Activated T-cell treated with anti-CD3 and anti-CD28 coated beads, Interleukin-2, amount 50 U/mL, for 1 hour (primary cell): ENCODE measurements around the gene CISD3.

Source experiments
- DNase-seq: peaks from one replicate; pipeline ENCODE4 v3.0.0-alpha.2; 2020

Gene CISD3, protein sequence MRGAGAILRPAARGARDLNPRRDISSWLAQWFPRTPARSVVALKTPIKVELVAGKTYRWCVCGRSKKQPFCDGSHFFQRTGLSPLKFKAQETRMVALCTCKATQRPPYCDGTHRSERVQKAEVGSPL

DNA sequence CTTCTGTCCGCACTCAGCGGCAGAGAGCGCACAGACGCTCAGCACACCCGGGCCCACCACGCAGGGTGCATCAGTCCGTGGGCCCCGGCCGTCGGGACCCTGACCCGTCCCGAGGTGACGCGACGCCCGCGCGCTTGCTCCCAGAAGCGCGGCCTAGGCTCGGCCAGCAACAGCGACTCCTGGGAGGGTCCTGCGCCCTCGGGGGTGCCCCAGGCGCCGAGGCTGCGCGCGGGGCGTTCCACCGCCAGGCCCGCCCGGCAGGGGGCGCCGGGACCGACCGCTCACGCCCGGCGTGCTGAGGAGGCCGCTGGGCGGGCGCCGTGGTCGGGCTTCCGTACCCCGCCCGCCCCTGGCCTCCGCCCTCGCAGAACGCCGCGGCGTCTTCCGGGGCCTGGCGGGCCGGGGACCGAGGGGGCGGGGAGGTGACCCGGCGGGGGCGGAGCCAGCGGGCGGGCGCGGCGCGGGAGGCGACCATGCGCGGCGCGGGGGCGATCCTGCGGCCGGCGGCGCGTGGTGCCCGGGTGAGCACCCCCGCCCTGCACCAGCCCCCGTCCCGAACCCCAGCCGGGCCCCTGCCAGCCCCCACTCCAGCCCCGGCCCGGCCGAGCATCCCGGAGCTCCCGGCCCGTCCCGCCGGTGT lies at the start of gene CISD3:
Gene CISD3, plus strand, starts transcription at position 456 of the 640 bp plus-strand sequence. Its CDS starts 18 bp downstream, at position 474.
- DNase-seq: peak; percentile 87

DNA sequence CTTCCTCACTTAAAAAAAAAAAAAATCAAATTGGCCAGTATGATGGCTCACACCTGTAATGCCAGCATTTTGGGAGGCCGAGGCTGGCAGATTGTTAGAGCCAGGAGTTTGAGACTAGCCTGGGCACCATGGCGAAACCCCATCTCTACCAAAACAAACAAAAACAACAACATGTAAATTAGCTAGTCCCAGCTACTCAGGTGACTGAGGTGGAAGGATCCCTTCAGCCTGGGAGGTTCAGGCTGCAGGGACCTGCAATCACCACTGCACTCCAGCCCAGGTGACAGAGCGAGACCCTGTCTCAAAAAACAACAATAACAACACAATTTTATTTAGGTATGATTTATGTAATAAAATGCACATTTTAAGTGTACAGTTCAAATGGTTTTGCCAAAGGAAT lies 49.0 kb upstream of the CISD3 start:
- no peak for DNase-seq

DNA sequence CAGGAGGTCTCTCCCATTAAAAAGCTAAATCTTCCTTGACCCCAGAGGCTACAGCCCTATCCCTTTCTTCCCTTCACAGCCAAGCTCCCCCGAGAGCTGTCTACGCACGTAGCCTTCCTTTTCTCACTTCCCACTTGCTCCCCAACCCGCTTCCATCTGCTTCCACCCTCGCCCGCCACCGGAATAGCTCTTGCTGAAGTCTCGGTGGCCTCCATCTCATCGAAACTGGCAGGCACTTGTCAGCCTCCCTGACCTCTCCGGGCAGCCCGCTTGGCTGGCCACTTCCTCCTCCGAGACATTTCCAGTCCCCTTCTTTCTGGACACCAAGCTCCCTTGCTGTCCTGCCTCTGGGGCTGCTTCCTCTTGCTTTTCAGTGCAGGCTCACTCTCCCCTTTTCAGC lies 44.6 kb upstream of the CISD3 start:
- no peak for DNase-seq

DNA sequence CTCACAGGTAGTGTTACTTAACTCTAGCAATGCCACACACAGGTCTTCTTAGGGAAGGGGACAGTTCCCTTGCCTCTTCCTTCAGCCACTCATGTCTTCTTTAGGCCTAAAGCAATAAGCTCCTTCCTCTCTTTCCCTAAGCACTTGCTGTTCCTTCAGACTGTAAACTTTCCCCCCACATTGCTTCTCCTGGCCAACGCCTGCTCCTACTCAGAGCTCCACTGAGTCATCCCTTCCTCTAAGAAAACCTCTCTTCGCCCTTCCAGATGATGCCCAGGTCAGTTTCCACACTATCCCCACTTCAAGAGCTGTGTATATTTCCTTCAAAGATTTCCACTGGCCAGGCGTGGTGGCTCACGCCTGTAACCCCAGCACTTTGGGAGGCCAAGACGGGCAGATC lies 42.9 kb upstream of the CISD3 start:
- no peak for DNase-seq

DNA sequence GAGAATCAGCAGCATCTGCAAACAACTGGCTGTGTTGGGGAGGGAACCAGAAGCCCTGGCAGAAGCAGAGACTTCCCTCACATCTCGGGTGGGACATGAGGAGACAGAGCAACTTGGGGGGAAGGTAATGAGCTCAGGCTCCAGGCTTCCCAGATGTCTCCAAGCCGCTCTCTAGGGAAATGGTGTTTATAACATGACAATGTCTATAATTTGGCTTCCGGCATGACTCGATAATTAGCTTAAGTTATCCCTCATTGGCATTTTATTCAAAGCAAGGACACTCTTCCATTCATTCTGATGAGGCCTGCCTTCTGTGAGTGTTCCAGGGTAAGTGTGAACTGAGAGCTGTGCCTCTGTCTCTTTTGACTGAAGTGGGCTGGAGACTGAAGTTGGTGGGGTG lies 39.8 kb upstream of the CISD3 start:
- DNase-seq: no peak

DNA sequence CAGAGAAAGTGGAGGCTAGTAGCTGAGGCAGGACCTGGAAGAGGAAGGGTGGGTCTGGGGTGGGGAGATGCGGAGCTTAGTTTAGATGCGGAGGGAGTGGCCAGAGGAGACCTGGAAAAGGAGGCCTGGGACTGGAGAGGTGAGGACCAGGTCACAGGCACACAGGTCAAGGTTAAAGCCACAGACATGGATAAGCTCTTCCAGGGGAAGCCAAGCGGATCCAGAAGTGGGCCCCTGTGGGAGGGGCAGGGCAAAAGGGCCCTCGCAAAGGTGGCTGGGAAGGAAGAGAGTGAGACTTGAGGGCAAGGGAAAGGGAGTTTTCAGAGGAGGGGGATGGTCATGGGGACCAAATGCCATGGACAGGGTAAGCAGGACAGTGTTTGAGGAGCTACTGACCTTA lies 39.0 kb upstream of the CISD3 start:
- no peak for DNase-seq

DNA sequence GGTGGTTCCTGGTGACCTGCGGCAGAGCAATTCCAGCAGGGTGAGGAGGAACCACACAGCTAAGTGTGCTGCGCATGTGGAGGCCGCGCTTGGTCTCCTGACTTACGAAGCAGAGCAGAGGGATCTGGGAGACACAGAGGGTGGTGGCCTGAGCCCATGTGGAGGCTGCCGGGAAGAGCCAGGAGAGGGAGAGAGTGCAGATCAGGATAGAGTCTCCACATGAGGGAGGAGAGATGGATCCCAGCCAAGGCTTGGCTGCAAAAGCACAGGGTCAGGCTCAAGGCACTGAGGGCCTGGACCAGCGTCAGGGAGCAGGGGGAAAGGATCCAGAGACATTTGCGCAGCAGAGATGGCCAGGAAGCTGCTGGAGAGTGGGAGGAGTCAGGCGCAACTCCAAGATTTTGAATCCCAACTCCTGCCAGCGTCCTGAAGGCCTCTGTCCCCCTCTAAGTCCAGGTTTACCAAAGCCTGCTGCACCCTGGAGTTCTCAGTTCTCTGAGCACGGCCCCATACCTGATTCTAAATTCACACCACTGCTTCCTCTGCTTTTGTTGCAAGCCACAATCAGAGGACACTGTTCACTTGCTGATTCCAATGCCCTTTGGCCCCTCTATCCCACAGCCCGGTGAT lies 36.3 kb upstream of the CISD3 start:
- DNase-seq: no peak

DNA sequence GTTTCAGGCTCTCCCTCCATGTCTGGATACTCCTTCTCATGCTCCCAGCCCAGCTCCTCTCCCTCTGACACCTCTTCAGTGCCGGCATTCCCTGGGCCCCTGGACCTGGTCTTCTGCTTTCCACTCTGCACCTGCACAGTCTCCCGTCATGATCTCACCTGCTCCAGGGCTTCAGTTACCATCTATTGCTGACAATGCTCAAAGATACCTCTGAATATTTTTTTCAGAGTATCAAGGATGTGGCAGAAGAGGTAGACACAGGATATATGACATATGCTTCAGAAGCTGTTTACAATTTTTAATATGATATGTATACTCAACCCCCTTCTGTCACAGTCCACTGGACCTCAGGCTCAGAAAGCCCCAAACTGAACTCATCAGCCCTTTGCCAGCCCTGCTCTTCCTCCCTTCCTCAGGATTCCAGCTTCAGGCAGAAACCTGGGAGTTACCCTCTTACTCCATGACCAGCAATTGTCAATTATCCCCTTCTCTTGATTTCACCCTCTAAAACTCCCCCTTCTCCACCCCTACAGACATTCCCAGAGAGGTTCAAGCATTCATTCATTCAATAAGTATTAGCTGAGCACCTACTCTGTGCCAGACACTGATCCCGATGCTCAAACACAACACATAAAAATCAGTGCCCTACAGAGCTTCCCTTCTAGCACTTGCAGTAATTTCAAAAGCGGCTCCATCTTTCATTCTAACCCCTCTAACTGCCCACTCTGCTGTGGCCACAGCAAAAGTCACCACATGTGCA lies 32.9 kb upstream of the CISD3 start:
- DNase-seq: no peak

DNA sequence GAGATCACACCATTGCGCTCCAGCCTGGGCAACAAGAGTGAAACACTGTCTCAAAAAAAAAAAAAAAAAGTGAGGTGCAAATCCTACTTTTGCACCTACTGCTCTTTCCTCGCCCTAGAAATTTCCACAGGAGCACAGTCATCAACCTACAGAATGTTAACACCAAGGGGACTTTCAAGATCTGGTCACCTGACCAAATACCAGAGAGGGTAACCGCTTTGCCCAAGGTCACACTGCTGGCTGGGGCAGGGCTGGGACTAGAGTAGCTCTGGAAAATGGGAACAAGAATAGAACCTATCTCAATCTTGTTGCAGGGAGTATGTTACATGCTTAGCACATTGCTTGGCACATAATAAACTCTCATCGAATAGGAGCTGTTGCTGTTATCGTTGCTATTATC lies 31.4 kb upstream of the CISD3 start:
- no peak for DNase-seq

DNA sequence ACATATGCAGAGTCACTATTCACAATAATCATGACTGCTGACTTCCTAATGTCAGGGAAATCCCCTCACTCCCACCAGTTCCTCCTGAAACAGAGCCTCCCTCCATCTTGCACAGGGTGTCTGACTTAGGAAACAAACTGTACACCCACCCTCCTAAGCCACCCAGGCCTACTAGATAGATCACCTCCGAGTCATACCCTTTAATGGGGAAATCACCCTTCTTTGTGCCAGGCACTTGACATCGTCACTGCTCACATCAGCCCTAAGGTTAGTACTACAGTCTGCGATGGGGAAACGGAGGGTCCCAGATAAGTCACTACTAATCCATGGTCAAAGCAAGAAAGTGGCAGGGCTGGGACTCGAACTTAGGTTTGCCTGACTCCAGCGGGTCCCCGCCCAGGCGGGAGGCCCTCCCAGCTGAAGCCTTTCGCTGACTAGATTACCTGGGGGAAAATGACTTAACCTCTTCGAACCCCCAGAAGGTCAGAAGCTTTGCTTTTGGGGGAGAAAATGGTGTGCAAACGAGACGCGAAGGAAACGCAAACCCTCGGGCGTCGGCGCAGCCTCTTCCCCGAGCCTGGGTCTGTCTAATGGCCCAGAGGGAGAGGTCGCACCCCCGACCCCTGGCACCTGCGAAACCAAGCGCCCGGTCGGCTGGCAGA lies 28.5 kb upstream of the CISD3 start:
- peak; percentile 78 for DNase-seq

DNA sequence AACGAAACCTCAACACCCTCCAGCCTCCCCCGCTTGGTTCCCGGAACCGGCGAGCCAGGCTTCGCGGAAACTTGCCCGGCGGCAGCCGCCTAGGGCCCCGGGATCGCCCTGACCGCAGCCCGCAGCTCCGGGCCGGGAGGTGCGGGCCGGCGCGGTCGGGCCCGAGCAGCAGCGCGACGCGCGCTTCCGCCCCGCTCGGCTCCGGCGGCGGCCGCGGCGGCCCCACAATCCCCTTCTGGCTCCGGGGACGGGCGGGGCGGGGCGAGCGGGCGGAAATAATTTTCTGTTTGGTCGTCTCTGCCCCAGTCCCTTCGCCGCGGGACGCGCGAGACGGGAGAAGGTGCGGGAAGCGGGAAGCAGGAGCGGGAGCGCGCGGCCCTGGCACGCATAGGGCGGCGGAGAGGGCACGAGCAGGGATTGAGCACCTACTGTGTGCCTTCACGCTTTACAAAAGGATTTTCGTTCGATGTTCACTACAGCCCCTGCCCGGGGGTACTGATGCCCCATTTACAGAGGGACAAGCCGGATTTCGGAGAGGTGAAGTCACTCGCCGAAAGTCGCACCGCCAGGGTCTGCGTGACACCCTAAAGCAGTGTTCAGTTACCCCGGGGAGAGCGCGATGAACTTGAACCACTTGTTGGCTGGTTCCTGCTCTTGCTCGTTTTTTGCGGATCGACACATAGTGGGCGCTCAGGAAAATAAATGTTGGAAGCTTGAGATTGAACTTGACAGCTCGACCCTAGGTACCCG lies 27.8 kb upstream of the CISD3 start:
- DNase-seq: peak; percentile 82

DNA sequence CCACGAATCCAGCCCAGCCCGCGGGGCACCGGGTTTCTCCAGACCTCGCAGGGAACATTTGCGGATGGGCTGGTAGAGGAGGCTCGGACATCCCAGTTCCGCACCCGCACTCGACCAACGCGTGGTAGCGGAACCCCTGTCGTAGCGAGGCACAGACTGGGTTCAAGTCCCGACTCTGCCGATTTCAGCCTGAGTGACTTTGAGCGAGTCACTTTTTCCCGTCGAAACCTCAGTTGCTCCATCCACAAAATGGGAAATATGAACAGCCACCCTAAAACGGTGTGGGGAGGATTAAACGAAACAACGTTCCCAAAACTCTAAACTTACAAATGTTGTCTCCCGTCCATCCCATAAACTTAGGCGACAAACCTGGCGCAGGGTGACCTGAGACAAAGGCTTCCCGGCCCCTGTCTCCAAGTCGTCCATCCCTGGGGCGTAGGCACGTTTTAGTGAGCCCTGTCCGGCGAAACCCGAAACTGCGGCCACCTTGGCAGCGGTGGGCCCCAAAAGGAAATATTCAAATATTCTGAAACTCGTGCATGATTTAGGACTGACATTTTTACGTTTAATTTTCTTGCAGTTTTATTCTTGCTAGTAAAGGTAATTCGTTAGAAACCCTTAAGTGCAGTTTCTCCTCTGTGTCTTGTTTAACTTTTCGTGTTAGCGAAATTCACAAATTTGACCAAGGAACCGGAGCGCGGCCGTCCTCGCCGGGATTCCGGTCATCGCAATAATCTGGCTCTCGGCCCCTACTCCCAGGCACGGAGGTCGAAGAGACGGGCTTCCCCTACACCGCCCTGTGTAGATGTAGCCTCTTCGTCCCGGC lies 27.0 kb upstream of the CISD3 start:
- peak; percentile 30 for DNase-seq

DNA sequence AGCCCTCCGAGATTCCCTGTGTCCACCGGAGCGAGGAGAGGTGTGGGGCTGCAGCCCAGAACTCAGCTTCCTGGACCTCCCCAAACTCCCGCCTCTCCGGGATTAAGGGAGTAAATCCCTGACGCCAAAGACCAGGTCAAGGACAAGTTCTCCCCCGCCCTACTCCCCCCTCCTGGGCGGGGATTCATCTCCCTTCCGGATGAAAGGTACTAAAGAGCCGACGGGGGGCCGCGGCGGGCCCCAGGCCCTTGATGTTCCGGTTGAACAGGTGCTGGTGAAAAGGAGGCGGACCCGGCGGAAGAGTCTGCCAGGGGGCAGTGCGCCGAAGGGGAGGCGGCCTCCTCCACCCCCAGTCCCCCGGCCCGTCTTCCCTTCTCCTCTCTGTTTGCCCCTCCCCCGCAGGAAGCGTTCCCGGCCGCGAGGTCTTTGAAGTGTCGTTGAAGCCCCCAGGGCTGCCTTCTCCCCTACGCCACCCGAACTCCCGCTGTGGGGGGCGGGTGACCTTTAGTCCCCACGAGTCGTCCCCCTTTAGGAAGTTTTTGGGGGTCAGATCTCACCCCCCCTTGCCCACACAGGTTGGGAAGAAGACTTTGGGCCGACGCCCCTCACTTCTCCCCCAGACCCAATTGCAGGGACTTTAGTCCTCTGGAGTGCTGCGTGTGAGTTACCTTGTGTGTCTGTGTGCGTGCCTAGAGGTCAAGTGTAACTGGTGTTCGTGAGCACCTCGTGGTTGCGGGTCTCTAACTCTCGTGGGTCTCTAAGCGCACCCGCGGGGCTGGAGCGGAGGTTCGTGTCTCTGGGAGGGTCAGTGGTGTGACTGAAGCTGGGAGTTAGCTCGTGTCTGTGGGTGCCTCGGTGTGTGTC lies 26.2 kb upstream of the CISD3 start:
- peak; percentile 67 for DNase-seq

DNA sequence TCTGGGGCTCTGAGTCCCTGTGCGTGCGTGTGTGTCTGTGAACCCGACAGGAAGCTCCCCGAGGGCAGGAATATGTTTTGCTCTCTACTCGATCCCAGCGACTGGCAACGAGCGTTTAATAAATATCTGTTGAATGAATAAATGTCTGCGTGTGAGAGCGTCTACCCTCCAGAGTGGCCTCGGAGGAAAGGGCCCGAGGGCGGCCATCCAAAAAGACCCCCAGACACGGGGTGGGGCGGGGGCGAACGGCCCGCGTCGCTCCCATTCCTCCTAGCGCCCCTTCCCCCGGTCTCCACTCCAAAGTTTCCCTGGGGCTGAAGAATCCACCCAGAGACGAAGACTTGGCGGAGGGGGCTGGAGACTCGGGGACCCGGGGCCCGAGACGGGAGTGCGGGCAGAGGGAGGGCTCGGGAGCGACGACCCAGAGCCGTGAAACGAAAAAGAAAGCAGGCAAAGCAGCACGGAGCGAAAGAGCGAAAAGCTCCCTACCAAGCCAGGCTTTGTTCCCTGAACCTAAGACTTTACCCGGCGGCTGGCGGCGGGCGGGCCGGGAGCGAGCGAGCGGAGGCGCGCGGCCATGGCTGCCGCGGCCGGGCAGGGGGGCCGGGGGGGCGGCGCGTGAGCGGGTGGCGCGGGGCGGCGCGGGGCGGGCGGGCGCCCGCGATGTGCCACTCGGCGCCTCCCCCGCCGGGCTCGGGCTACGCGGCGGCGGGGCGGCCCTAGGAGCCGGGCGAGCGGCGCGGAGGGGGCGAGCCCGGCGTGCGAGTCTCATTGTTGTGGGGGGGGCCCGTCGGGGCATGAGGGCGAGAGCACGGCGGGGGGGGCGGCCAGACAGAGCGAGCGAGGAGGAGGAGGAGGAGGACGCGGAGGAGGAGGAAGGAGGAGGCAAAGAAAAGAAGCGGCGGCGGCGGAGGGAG lies 25.3 kb upstream of the CISD3 start, which contains the start of gene MLLT6:
Gene MLLT6, plus strand, starts transcription at position 668 of the 917 bp plus-strand sequence. CDS start 360 bp downstream, outside the sequence.
- DNase-seq: peak; percentile 84

DNA sequence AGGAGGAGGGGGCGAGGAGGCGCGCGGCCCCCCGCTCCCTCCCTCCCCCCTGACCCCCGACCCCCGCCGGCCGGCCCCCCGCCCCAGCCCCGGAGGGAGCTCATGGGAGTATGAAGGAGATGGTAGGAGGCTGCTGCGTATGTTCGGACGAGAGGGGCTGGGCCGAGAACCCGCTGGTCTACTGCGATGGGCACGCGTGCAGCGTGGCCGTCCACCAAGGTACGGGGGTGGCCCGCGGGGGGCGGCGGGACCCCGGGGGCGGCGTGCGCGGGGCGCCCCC lies 24.7 kb upstream of the CISD3 start:
- no peak for DNase-seq

DNA sequence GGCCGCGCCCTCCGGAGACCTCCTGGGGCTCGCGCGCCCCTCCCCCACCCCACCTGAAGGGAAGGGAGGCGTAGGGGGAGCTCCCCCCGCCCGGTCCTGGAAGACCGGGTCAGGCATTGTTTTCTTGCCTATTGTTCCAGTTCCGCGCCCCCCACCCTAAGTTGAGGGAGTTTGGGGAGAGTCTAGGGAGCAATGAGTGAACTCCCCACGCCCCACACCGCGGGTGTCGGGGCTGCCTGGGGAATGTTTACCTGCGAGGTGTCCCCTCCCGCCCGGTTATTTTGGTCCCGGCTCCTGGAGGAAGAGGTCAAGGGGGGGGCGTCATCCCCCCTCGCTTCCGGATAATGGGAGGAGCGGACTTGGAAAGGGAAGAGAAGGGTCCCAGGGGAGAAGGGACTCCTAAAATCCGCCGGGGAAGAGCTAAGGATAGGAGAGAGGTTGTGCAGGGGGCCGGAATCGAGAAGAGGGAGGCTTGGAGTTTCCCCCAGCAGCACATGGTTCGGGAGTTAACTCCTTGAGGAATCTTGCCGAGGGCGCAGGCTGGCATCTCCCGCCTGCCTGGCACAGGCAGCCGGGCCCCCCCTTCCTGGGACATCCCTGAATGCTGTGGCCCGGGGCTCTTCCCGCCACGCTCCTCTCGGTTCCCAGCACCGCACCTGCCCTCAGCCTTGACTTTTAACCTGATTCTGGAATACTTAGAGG lies 24.2 kb upstream of the CISD3 start:
- DNase-seq: no peak

DNA sequence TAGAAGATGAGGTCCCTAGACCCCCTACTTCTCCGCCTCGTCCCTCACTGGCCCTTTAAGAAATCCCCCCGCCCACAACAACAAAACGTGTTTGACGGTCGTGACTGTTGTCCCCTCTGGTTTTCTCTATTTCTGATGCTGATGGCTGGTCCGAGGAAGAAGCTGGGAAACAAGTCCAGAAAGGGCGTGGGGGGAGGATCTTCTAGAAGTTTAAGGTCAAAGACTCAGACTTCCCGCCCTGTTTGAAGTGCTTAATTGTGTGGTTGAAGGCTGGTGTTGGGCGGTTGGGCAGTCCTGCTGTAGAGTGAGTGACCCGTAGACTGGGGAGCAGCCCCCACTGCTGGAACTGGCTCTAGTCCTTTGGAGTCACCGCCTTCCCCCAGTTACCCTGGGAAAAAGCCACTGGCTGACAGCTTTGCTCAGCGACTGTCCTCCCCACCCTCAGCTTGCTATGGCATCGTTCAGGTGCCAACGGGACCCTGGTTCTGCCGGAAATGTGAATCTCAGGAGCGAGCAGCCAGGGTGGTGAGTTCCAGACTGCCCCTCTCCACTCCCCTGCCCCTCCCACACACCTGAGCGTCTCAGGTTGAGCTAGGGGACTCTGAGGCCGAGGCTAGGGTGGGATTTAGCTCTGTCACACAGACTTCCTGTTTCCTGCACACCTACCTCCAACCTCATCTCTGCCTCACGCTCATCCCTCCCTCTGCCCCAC lies 23.5 kb upstream of the CISD3 start:
- DNase-seq: peak; percentile 43

DNA sequence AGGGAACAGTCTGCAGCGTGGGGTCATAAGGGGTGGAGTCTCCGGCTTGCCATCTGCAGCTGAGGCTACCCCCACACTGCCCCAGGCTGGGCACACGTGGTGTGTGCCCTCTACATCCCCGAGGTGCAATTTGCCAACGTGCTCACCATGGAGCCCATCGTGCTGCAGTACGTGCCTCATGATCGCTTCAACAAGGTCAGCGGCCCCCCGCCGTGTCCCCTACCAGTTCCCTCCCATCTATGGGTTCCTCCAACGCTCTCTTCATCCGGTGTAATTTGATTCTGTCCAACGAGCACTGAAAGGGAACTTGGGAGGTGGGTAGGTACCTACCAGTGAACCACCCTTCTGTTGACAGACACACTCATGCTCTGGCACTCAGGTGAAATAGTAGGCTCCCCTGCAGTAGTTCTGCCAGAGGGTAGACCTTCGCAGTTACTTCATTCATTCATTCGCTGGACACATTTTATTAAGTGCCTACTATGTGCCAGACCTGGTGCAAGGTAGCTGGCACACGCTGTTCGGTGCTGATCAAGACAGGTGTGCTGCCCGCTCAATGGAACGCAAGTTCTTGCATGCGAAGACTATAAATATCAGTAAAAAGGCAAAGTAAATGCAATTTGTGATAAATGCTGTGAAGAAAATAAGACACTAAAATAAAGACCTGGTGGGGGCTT lies 22.3 kb upstream of the CISD3 start:
- no peak for DNase-seq
